NCI-H146 treated with DMSO at 0.1 percent for 48 hours (cell line): ENCODE results near the gene SPATA32.

Experiments
- DNase-seq: peaks from one replicate; lab custom pipeline; 2025; ENCODE audit not compliant: unreplicated experiment; lab: John Stamatoyannopoulos, UW

The SPATA32 gene

DNA sequence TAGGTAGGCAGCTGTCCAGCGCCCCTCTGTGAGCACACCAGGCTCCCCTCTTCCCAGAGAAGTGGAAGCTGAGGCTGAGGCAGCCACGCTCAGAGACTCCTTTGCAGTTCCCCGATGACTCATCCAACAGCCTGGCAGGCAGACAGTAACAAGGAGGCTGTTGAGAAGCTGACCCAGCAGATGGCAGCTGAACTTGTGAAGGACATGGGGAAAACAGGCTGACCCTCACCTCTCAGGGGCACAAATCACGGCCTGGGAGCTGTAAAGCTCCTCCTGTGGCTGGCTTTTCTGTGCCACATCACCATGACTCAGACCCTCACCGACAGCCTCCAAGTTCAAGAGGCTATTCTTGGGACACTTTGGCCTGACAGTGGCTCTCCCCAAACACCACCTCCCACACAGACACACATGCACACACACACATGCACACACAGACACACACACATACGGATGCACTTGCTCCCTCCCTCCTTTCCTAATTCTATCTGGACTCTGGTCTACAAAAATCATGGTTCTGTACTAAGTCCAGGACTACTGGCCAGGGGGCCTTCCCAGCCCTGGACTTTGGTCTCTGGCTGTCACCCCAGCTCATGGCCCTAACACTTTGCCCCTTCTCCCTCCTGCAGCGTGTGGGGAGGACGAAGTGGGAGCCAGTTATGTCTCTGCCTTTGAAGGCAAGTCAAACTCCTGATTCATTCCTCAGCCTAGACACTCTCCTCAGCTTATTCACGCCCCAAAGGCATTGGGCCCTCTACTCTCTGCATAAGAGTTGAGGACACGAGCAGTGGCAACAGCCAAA, 31.7 kb upstream of the SPATA32 start:
- no peak for DNase-seq

DNA sequence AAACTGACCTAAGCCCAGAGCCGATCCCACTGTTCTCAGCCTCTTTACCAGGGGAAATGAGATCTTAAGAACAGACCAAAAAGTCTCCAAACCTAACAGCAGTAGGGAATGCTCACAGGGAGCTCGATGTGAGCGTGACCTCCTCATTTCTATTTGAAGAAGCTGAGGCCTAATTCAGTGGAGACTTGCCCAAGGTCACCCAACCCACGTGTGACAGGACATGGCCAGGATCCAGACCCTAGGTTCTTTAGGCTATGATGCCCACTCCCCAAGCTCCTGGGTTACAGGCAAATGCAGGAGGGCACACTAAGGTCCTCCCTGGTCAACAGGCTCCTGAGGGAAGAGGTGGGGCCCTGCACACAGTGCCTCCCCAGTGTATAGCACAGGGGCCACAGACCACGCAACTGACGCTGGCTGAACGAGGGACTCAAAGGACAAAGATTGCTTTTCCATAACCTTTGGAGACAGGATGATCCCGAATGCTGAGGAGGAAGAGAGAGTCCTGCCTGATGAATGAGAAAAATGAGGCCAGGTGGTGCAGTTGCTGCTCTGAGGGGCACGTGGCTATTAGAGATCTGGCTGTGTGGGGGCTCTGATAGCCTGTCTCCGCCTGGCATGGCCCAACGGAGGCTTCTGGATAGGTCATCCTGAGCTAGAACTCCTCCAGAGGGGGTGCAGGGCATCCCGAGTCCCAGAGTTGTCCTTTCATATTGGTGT, 31.0 kb upstream of the SPATA32 start:
- DNase-seq, result no peak

DNA sequence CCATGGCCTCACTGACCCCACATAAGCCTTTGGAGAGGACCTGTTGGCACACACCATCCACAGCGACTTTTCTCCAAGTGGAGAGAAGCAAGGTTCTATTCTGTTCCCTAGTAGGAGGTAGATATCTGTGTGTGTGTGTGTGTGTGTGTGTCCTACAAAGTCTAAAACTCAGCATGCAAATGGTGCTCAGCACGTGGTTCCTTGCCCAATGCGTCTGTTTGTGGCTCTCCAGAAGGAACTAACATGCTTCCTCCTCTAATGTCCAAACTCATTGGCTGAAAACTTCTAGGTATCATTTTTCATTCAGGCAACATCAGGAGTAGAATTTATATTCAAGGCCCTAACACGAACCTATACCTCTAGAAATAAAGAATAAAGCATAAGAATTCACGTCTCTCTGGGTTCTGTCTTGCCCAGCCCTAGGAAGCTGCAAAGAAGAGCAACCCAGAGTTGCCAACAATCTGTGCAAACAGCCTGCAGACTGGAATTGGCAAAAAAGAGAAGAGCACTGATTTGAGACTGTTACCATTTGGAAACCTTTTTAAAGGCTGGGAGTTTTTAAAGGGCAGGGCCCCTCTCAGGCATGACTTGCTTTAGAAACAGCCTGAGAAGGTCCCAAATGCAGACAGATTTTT, 29.4 kb upstream of the SPATA32 start:
- no peak for DNase-seq

- DNase-seq, result no peak
Observed at GRCh38 chr17:45290269-45290765, 28.4 kb upstream of the SPATA32 start.

- no peak for DNase-seq
Observed at GRCh38 chr17:45289301-45290268, 27.7 kb upstream of the SPATA32 start.

DNA sequence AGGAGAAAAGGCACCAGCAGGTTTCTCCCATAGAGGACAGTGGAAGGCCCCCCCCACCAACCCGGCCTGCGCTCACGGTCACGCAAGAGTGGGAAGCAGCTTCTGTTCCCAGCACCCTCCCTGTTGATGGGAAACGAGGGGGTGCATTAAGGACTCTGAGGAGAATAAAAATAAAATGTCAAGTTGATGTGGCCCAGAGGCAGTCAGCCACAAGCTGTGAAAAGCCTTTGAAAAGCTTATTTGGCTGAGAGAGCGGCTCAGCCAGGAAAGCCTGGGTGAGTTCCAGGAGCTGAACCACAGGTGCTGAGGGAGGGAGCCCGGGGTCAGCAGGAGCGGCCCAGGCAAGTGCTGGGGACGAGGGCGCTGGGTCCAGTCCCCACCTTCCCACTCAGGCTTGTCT, 26.9 kb upstream of the SPATA32 start:
- DNase-seq, result no peak

GRCh38 chr17:45287526-45288500, 25.9 kb upstream of the SPATA32 start:
- DNase-seq, result no peak

DNA sequence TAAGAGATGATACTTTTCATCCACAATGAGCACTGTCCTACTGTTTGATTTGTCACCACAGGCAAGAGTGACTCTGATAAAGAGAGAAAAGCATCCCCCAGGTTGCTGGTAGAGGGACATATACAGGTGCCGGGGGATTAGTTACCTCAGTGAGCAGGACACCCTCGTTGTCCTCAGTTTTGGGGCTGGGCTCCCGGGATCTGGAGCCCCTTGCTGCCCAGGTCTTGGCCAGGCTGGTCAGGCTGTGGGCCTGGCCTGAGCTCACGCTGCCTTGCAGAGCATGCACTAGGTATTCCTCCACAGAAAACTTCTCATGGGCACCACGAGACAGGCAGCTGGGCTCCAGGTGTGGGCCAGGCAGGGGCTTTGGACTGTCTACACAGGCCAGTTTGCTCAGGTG, 24.4 kb upstream of the SPATA32 start:
- DNase-seq, result no peak

- no peak for DNase-seq
Observed at GRCh38 chr17:45284176-45285140, 22.6 kb upstream of the SPATA32 start.

- no peak for DNase-seq
Observed at GRCh38 chr17:45283711-45284110, 21.8 kb upstream of the SPATA32 start.

DNA sequence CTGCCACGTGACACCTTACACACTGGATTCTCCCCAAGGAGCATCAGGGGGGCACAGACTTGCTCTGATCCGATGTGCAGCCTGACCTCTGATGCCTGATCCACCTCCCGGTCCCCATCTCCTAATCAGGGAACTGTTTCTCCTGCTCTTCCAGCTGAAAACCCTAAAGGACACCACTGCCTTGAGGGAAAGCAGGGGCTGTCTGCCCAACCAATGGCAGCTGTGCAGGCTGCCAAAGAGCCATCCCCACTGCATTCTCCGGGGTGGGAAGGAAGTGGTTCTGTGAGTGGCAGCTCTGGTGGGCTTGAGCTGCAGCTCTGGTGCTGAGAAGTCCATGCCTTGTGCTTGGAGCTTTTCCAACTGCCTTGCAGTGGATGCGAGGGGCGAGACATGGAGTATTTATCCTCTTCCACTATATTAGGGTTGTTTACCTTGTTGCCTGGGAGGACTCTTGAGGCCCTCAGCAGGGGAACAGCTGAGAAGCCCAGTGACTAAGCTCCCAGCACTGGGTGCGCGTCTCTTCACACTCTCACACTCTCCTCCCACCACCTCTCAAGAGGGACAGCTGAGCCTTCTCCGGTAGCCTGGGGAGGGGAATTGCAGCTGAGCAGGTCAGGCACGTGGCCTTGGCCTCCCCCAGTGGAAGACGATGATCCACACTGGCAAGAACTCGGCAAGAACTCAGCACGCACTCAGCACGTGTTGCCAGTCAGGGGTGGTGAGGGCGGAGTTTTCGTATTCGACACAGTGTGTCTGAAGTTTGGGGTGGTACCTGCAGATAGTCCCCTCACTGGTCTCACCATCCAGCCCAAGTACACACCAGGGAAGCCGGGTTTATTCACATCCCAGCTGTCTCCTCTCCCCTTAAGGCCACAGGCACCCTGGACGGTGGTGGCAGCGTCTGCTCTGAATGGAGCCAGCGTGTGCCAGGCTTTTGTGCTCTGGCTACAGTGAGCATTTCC, 21.1 kb upstream of the SPATA32 start:
- no peak for DNase-seq

DNA sequence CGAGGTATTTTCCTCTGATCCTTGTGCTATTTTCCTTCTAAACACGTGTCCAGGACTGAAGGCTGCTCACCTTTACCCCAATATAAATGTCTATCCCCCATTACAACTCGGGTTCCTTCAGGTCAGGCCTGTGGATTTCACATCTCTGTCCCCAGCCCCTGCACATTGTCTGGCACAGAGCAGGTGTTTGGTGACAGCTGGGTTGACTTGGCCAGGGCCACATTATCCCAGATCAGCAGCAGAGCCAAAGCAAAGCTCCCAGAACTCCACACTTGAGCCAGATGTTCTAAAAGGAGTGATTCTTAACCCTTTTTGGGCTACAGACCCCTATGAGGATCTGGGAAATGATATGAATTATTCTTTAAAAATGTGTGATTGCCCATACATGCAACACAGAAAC, 18.0 kb upstream of the SPATA32 start:
- no peak for DNase-seq

DNA sequence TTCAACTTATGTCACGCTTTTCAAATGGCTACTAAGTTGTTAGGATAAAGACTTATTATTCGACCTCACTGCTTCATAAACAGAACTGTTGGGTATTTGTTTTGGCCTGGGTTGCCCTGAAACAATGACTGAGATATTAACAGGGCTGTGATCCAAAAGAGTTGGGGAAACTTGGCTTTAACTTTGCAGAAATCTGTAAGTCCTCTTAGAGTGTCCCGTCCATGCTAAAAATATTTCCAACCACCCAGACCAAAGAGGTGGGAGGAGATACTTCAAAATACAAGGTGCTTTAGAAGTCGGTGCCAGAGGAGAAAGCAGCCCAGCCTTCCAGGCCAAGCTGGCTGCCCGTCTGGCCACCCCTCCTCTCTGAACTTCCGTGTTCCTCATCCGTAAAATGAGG, 16.1 kb upstream of the SPATA32 start:
- no peak for DNase-seq

GRCh38 chr17:45277216-45277849, 15.4 kb upstream of the SPATA32 start:
- DNase-seq, result peak; percentile 76

DNA sequence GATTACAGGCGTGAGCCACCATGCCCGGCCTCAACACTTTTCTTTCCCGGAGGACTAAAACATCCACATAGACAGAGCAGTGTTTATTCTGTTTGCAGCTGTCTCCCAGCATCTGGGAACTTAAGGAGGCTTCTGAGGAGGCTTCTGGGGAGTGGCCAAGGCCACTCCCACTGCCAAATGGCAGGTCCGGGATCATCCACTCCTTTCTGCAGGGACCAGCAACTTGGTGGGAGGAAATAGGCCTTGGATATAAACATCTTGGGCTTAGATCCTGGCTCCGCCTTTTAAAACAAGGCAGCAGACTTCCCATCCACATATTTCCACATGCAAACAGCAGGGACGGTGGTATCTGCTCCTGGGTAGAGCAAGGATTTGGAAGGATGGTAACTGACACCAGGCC, 14.1 kb upstream of the SPATA32 start:
- no peak for DNase-seq

DNA sequence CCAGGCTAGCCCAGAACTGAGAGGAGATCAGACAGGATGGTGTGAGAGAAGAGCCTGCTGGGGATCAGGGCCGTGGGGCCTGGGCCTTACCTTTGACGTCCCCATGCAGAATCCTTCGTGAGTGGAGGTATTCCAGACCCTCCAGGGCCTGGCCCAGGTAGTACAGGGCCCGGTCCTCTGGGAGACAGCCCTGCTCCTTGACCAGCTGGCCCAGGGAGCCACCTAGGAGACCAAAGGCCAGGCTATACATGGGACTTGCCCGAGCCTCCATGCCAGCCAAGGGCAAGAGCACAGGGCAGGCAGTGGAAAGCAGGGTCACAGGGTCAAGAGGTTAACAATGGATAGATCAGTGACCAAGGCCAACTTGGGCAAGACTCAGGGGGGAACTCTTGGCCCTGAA, 12.1 kb upstream of the SPATA32 start:
- DNase-seq, result no peak

DNA sequence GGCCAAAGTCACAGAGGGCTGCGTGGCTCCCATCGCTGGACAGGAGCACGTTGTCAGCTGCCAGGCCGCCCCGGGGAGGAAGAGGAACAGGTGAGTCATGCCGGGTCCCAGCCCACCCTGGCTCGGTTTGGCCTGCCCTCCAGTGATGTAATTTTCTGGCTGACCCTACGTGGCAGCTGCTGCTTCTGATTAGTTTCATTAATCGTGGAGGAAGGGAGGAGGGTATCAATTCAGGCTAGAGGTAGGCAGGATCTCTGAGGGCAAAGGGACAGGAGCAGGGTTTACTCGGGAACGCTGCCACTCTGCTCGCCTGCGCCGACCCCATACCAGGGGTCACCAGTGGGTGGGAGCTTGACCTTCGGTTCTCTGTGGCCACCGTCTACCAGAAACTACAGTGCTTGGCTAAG, 11.7 kb upstream of the SPATA32 start:
- DNase-seq, result no peak
